SK-N-SH treated with all-trans-retinoic acid at 6 μM for 48 hours (cell line): ENCODE data around the gene ERN1.

Source experiments
- CREB5 ChIP-seq: fragments of 250-450 bp; sonication (Bioruptor Pico); IDR thresholded peaks from 2 replicates; pipeline ENCODE4 v1.5.1; 2020; ENCODE audit warnings: low read depth, mild to moderate bottlenecking, moderate library complexity
- PATZ1 ChIP-seq: fragments of 250-450 bp; sonication (Bioruptor Pico); IDR thresholded peaks from 2 replicates; pipeline ENCODE4 v1.8.0; 2020; ENCODE audit warnings: mild to moderate bottlenecking, moderate library complexity, borderline replicate concordance
- RARB ChIP-seq: fragments of 250-450 bp; sonication (Bioruptor Pico); IDR thresholded peaks from 2 replicates; pipeline ENCODE4 v1.8.0; 2021; ENCODE audit warnings: mild to moderate bottlenecking, moderate library complexity

GRCh38 chr17:64083563-64084085 lies 46.3 kb downstream of the ERN1 start:
- no peak for TF ChIP-seq CREB5
- TF ChIP-seq RARB (CRISPR knock-in tag): no peak
- TF ChIP-seq PATZ1 (CRISPR knock-in tag): no peak
